NCI-H524 treated with DMSO at 0.1 percent for 48 hours (cell line): ENCODE data around the gene ARHGAP25.

Source experiments
- DNase-seq: peaks from one replicate; lab custom pipeline; 2025; lab: John Stamatoyannopoulos, UW

The ARHGAP25 gene

DNA sequence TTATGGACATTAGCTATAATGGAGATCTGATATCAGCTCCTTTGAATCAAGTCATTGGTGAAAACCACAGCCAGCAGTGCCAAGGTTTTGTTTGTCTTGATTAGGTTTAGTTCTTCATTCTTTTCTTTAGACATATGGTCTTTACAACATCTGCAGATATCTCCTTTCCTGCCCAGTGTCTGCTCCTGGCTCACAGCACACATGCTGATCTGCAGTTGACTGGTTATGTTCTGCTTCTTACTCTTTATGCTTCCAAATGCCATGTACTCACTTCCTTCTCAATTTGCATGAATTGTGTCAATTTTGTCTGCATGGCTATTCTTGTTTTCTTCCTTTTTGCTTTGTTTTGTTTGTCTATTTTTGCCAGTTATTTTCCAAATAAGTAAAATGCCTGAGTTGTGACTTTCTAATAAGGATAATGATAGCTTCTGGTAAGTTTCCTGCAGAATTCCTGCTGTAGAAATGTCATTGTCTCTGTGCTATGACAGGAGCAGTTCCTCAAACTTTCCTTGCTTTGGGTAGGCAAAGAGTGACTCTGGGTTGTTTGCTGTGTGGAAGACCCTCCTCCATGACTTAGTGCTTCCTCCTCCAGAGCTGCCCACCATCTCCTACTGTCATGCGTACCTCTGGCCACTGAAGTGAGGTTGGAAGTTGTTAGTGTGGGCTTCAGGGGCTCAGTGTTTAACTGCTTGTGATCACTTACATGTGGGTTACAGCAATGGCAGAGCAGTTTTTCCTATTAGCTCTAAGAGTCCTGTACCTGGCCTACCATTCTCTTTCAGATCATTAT is 8.2 kb downstream of the ARHGAP25 start:
- no peak for DNase-seq

DNA sequence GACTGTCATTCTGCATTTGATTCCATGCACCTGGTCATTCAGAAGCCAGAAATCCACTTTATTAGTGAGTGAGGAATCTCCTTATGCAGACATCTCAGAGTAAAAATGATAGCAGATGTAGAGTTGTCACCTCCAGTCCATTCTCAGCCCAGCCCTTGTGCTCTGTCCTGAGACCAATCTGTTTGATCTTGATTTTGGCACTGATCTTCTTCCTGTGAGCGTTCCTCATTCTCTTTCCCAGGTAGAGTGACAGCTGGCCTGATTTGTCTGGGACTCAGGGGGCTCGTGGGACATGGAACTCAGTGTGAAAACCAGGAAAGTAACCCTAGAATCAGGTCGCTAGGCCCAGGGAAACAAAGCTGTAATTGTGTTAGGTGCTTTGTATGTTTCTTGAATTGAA is 8.9 kb downstream of the ARHGAP25 start:
- DNase-seq = no peak

DNA sequence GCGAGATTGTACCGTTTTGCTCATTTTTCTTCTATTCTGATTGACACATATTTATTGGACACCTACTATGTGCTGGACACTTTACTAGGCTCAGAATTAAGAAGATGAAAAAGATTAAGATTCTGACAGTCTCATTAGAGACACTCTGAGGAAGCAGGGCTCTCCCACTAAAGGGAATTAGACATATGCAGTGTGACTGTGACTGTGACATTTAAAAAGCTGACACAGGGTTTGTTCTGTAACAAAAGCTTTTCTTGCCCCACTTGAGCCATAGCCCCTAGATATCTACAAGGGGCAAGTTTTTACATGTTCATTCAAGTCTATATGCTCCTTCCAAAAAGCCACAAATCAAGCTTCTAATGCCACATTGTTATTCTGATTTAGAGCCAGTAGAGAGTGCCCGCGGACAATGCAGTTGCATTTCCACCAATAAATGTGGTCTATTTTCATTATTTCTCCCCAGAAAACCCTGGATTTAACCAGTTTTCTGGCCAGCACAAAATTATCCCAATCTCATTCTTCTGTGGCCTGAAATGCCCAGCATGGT is 9.8 kb downstream of the ARHGAP25 start:
- DNase-seq = no peak

DNA sequence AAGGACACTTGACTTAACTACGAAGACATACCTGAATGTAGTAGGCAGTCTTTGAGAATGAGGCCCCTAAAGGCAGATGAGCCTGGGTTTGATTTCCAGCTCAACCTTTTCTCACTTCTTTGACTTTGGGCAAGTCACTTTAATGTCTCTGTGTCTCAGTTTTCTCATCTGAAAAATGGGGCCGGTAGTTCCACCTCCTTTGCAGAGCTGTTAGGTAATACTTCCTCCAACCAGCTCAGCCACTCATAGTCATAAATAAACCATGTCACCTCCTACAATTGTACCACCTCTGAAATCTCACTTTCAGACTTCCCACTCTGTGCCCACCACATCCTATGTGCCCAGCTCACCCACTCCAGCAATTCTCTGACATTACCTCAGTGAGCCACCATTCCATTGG is 10.4 kb downstream of the ARHGAP25 start:
- DNase-seq = no peak

DNA sequence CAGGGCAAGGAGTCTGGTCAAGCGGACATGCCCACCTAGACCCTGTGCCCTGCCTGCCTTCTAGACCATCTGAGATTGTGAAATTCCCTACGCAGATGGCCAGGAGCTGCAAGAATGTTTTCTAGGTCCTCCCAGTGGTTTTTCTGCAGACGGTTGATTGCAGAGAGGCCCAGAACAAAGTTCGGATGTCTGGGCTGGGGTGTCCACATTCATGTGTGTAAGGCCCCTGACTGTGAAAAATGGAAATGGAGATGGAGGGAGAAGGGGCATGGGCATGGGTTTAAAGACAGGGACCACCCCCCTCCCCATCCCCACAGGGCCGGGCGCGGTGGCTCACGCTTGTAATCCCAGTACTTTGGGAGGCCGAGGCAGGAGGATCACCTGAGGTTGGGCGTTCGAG is 11.8 kb downstream of the ARHGAP25 start:
- no peak for DNase-seq

DNA sequence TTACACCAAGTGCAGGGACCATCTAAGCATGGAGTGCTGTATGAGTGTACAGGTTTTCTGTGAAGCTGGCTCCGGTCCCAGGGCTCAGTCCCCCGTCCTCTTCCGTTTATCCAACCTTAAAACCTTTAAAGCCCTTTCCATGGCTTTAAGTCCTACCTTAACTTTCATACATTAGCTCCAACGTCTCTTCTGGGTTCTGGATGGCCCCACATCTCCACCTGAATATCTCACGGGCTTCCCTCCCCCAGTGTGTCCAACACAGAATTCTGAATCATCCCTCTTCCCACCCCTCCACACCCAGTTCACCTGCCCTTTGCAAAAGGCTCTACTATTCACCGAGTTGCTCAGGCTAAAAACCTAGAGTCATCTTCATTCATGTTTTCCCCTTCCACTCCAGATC is 12.8 kb downstream of the ARHGAP25 start:
- DNase-seq = no peak

DNA sequence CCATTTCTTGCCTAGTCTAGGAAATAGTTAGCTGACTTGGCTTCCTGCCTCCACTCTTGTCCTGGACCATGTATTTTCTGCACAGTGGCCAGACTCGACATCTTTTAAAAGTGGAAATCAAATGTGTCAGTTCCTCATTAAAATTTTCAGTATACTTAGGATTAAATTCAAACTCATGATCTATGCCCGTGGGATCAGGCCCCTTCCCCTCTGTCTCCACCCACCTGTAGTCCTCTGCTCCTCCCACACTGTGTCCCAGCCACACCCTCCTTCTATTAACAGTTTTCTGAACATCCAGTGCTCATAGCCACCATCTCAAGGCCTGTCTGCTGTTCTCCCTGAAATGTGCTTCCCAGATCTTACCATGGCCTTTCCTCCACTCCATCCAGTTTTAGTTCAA is 13.3 kb downstream of the ARHGAP25 start:
- no peak for DNase-seq

DNA sequence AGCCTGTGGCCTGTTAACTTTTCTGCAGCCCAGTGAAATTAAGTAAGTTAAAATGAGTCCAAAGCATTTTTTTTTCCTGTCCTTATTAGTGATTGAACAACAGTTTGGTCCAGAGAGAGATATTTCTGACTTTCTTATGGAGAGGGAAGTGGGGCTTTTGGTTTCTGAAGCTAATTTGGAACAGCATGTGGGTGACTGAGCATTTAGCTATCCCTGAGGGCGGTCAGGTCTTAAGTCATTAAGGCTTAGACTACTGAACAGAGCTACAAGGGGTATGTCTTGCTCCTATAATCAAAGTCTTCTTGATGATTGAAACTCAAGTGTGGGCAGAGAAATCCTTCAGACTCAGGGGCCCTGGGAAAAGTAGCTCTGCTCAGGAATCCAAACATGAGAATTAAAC is 14.0 kb downstream of the ARHGAP25 start:
- DNase-seq = no peak

DNA sequence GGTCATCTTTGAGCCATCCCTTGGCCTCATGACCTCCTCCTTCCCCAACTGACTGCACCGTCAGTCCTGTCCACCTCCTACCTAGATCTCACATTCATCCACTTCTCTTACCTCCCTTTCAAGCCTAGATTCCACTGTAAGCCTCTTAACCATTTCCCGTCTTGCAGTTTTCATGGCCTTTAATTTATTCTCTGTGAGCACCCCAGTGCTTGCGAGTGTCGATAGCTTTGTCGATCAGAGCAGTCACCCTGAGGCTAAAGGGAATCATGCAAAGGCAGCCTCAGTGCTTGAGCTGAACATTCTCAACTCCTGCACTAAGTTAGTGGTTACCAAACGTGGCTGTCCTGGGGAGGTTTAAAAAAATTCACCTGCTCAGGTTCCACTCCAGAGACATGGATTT is 14.7 kb downstream of the ARHGAP25 start:
- DNase-seq = no peak

DNA sequence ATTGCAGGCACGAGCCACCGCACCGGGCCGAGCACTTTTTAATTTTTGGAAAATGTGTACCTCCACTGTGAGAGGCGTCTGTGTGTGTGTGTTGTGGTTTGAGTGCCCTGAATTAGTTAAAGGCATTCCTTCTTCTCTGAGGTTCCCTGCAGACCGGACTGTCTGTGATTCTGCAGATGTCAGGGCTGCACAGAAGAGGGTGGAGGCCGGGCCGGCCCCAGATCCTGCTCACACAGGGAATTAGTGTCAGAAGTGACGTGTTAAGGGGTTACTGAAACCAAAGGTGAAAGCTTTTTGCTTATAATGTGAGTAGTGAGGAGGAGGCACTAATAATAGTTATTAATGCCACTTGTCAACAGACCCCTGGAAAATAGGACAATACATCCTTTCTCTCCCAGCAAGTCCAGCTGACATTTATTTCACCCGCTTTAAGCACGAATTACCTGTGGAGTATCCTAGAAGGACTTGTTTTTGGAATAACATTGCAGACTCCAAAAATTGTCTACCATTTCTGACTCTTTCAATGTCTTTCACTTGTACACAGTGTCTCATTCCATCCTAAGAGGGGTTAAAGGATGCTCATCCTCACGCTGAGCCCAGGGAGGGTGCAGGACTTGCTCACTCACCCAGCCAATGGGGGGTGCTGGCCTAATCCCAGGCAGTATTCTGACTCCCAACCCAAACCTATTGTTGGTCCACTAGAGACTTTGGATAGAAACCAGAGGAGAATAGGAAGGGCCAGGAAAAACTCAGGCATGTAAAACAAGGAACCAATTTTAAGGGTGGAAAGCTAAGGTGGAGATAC is 16.2 kb downstream of the ARHGAP25 start:
- DNase-seq = no peak

DNA sequence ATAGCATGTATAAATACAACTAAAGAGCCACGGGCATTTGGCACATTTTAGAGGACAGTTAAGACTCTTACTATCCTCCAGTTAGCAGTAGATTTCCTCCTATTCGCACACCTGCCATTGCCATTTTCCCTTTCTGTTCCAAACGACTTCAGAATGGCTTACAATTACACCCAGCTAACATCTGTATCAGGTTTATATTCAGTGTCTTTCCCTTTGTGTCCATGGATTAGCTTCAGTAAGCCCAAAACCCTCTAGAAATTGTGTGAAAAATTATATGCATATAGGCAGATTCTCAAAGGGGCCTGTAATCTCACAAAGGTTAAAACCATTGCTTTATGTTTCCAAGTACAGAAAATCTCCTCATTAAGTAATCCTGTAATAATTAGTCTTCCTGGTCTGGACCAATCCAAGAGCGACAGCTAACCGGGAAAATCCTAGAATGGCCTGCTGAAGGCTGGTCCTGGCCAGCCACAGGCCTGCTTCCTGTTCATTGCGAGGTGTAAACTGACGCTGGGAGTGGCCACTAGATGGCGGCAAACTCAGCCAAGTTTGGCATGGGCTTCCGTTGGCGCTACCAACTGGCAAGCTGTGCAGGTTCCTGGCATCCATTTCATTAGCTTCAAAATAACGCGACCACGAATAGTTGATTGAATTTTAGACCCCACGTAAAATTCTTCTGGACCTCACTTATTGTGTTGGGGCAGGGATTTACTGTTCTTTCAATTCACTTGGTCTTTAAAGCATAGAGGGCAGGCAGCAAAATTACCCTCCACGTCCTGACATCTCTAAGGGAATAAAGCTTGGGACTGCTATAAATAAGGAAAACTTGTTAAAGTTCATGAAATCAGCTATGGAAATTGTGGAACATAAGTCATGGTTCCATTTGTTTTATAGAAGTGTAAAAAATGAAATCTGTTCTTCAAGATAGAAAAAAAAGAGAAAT is 17.1 kb downstream of the ARHGAP25 start:
- no peak for DNase-seq

DNA sequence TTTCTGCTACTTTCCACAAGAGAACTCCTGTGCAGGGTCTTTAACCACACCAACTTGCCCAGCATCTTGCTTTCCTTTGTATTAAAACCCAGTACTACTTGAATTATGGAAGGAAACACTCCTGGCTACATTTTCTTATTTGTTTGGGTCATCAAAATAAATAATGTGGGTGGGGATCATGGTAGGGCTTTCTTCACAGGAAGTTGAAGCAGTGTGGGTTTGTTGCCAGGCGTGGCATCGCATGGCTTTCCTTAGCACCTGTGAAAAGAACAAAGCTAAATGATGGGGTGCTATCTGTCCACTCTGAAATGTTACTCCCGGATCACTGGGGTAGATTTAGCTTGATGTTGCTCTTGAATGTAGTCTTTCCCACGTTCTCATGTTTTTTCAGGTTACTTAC is 18.7 kb downstream of the ARHGAP25 start:
- no peak for DNase-seq

DNA sequence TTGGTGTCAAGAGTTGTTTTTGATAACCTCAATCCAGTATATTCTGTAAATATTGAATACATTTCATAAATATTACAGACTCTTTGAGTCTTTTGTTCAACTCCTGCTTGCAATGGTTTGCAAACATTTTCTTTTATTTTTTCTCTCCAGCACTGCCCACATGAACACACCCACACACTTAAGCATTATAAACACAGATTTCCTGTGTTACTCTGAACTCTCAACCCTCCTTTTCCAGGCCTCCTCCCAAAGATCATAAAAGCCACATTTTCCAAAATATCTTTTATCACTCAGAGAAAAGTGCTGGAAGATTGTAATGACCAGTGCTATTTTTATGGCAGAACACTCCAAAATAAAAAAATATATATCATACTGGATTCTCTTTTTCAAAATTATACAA is 20.5 kb downstream of the ARHGAP25 start:
- DNase-seq = no peak

DNA sequence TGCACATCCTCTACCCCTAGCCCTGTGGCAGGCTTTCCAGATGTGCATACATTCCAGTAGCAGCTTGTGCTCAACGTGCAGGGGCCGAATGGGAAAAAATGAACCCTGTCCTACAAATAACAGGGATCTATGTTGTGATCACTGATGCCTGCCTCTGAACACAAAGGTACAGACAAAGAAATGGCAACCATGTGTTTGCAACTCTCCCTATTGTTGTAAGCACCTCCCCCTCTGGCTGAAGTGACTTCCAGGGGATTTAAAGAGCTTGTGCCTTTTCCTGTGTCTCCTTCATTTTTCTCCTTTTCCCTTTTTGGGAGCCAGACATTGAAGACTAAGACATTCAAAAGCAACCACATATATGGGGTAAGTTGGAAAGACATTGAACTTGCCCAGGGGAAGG is 21.6 kb downstream of the ARHGAP25 start:
- no peak for DNase-seq

DNA sequence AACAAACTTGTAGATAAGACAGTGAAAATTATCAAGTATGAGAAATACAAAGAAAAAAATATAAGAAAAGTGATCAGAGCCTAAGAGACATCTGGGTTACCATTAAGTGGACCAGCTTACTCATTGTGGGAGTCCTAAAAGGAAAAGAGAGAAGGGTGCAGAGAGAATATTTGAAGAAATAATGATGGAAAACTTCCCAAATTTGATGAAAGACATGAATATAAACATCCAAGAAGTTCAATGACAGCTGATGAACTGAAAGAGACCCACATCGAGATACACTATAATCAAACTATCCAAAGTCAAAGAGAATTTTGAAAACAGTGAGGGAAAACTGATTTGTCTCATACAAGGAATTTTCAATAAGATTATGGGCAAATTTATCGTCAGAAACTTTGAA is 22.5 kb downstream of the ARHGAP25 start:
- DNase-seq = no peak

DNA sequence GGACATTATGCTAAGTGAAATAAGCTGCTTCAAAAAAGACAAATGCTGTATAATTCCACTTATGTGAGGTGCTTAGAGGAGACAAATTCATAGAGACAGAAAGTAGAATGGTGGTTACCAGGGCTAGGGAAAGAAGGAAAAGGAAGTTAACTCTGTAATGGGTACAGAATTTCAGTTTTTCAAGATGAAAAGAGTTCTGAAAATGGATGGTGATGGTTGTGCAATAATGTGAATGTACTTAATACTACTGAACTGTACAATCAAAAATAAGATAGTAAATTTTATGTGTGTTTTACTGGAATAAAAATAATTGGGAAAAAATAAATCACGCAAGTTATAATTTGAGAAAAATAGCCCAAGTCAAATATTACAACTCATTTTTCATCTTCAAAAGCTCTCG is 27.5 kb downstream of the ARHGAP25 start:
- DNase-seq = no peak

DNA sequence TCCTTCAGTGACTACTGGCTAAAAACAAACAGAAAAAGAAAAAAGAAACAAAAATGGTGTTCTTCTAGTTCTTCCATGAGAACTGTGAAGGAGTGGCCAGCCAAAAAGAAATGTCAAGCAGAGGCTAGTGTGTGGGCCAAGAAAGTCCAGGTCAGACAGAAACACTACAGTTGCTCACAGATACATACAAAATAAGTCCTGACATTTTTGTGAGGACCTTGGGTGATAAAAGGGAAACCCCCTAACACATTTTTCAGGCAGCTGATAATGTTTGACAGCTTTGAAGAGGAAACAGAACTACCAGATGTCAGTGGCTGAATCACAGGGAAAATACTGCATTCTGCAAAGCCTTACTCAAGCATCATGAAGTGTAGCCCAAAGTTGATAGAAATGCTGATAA is 28.1 kb downstream of the ARHGAP25 start:
- no peak for DNase-seq

DNA sequence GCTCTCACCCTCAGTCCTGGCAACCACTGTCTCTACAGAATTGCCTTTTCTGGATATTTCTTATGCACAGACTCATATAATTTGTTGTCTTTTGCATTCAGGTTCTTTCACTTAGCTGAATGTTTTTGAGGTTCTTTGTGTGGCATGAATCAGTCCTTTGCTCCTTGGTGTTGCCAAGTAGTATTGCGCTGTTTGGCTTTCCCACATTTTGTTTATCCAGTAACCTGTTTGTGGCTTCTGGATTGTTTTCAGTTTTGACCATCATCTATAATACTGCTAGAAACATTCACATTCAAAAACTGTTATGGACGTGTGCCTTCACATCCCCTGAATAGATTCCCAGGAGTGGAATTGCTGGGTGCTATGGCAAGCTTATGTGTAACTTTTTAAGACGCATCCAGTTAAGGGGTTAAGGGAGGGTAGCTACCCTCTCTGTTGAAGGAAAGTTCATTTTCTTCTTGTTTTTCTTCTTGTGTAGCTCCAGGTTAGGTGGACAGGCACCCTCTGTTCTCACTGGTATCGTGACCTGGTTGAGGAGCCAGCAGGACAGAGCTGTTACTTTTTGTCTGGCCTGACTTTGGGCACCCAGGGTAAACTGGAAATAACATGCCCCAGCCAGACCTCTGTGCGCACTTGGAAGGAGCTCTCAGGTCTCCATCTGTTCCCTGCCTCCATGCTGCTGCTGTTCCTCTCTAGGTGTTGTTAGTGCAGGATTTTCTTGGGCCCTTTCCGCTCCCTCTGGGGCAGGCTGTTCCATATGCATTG is 29.6 kb downstream of the ARHGAP25 start:
- DNase-seq = no peak

DNA sequence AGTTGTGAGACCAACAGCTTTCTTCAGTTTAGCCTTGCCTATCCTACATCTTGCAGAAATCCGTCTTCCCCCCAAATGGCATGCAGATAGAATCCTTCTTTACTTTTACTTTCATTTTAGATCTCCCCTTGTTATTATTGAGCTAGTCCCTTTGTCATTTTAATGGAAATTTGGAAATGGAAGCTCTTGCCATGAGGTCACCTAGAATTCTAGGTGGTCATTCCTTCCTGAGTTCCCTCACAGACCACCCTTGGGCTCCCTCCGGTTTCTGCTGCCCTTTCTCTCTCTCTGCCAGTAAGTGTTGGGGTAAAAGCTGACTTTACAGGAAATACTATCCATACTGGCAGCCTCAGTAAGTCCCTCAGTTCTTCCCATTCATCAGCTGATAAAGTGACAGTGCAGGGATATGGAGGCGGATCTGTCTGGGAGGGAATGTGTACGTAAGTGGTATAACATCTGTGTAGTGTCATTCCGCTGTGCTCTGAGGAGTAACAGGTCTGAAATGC is 30.2 kb downstream of the ARHGAP25 start:
- DNase-seq = no peak

DNA sequence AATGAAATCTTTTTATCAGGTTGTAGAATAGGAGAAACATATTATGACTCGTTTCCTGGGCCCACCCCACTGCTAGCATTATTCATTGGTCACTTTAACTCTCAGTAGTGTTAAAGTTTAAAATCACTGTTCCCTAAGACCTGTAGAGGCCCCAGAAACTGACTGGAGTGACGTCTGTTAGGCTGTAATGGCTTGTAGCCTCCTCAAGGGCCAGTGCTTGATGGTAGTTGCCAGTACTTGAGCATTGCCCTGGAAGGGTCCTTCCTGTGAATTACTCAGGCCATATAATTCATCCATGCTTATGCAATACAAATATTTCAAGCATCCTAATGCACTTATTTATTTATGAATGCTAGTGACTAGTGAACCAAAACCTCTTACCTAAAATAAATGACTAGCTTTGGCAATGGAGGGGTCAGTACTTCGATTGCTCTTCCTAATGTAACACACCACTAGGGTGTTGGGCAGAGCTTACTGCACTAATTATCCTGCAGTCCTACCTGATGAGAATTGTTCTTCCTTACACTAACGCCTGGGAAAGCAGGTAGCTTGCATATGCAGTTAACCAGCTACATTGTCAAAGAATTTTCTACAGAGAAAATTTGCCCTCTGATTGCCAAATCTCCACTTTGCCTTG is 31.2 kb downstream of the ARHGAP25 start:
- no peak for DNase-seq

DNA sequence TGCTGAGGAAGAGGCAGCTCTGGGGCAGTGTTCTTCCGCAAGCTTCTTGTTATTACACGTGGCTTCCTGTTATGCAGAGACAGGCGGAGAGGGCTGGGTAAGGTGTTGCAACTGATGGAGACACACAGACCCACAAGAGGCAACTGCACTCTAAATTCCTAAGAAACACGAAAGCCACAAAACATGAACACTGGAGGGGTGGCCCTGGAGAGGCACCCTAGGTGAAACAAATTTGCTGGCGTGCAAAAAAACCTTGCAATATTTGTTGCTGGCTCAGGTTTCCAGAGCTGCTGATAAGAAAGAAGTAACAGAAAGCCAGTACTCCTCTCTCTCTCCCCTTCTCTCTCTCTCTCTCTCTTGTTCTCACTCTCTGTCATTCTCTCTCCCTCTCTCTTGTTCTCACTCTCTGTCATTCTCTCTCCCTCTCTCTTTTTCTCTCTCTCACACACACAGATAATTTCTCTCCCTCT is 31.8 kb downstream of the ARHGAP25 start:
- DNase-seq = no peak
